Effector CD8-positive, alpha-beta T cell (primary cell): ENCODE data around the gene TMEM129.
A peak's percentile ranks its signal among the peaks of the same experiment; 100 is the strongest.

Experiments
- DNase-seq: peaks from one replicate; lab custom pipeline; 2025; lab: John Stamatoyannopoulos, UW

TMEM129 gene

DNA sequence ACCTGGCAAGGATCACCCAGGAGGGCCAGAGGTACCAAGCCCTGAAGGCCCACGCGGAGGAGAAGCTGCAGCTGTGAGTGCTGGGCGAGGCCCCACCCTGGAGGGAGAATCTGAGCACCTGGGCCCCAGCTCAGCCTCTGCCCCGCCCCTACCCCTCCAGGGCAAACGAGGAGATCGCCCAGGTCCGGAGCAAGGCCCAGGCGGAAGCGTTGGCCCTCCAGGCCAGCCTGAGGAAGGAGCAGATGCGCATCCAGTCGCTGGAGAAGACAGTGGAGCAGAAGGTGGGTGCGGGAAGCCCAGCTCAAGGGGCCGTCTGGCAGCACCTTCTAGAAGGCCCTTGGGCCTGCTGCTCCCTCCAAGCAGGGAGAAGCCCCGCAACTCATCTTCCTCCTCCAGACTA lies 23.4 kb upstream of the TMEM129 start:
- no peak for DNase-seq

DNA sequence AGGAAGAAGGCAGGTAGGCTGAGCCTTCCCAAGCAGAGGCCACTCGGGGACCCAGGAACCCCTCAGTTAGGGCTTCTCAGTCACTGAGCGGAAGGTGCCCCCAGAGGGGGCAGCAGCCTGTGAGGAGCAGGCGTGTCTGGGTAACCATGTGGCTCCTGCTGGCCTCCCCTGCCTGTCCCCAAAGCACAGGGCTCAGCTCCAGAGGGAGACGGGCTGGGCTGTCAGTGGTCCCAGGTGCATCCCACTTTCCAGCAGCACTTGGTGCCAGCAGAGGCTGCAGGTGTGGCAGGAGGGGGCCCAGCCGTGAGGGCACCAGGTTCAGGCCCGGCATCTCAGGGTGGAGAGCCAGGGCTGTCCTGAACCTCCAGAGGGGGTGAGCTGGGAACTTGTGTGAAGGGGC lies 22.9 kb upstream of the TMEM129 start:
- DNase-seq: no peak

DNA sequence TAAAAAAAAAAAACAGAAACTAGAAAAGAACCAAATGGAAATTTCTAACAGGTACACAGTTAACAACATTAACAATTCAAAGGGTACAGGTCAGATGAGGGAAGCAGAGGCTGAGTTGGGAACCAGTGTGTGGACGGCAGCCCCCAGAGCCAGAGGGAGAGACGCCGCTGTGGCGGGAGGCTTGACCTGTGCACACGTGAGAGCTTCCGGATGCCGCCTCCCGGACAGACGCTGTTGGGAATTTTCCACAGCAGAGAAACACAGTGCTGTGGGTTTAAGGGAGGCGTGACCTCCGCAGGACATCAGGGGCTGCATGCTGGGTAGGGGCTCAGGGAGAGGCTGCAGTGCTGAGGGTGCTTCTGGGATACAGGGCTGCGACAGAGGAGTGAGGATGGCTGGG lies 22.4 kb upstream of the TMEM129 start:
- DNase-seq: no peak

DNA sequence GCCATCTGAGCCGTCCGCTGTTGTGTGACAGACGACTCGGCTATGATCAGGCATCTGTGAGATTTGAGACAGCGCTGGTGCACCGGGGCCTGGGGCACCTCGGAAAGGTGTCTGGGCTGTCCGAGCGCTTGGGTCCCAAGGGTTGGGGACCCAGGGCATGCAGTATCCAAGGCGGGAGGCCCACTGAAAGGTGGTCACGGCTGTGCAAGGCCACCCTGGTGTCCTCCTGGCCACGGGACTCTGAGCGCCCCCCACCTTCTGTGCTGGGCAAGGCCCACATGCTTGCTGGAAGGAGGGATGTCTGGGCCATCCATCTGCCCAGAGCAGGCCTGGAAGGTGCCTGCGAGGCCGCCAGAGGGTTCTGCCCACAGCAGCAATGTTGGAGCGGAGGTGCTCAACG lies 20.1 kb upstream of the TMEM129 start:
- DNase-seq: no peak

DNA sequence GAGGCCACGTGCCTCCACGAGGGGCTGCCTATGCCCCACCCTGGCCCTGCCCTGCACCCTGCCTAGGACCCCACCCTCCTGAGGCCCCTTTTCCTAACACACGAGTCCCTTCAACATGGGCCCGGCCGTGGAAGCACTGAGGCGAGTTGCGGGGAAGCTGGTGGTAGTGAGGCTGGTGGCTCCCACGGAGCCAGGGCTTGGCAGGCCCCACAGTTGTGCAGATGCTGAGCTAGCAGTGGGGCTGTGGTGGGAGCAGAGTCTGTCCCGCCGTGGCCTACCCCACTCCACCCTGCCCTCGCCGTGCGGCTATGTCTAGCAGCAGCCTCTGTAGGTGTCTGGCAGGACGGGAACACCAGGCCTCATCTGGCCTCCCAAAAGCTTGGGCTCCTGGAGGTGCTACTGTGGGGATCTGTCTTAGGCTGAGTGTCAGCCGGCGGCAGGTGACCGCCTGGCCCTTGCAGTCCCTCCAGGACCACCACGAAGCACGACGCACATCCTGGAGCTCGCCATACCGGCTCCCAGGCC lies 19.0 kb upstream of the TMEM129 start:
- DNase-seq: no peak

DNA sequence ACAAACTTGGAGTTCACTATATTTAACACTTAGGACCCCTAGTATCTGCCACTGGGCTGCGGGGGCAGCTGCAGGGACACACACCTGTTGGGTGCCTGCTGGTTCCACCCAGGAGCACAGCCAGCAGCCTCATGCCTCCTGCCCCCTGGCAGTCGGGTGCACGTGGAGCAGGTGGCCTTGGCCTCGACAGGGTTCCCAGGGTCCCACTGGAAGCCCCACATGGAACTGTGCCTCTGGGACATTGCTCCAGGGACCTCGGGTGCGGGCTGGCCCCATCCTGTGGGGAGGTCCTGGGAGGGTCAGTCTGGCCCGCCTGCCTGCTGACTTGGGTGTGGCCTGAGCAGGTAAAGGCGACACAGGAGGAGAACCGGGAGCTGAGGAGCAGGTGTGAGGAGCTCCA lies 18.2 kb upstream of the TMEM129 start:
- no peak for DNase-seq

DNA sequence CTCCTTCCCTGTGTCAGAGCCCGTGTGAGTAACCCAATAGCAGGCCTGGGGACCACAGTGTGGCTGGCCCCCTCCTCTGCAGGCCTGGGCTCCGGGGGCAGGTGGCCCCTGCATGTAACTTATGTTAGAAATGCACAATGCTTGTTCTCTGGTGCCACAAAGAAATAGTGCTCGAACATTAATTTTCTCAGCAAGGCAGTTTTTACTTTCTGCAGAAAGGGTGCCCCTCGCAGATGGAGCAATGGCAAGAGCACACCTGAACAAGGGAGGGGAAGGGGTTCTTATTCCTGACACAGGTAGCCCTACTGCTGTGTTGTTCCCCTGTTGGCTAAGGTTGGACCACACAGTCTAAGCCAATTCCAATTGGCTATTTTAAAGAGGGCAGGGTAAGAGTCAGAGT lies 17.3 kb upstream of the TMEM129 start:
- no peak for DNase-seq

DNA sequence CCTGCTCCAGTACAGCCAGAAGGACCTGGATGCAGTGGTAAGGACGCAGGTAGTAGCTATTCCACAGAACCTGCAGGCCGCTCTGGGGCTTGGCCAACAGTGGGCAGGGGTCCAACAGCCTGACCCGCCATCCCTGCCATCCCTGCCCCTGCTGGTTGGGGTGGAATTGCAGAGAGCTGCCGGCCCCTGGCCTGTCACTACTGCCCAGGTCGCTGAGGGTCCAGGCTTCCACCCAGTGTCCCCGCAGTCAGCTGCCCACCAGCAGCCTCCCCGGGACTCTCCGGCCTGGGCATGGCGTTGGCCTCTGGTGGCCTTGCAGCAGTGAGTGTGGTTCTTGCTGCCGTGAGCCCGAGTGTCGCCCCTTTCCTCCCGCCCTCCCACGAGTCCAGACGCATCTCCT lies 16.5 kb upstream of the TMEM129 start:
- DNase-seq: no peak

DNA sequence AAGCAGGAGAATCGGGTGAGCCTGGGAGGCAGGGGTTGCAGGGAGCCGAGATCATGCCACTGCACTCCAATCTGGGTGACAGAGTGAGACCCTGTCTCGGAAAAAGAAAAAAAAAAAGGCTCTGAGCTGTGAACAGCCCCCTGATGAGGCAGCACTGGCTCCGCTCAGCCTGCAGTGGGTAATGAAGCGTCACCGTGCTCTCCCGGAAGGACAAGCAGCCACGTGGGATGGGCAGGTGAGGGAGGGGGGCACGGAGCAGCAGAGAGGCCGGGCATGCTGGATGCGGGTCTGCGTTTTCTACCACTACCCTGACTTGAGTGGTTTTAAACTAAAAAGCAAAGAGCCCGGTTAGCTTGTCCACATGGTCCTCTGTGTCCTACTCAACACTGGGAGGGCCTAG lies 15.7 kb upstream of the TMEM129 start:
- no peak for DNase-seq

DNA sequence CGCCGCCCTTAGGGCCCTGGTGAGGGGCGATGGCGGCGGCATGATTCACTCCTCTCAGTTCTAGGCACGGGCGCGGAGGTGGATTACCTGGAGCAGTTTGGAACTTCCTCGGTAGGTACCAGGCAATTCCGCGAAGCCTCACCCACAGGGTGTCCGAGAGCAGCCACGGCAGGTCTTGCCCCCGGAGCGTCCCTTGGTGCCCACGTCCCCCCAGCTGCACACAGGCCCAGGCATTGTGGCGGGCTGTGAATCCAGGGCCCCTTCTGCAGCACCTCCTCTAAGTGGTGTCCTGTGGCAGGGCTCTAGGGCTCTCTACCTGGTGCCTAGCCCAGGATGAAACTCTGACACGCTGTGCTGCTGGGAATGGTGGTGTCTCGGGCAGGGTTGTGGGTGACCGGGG lies 14.1 kb upstream of the TMEM129 start:
- DNase-seq: no peak

DNA sequence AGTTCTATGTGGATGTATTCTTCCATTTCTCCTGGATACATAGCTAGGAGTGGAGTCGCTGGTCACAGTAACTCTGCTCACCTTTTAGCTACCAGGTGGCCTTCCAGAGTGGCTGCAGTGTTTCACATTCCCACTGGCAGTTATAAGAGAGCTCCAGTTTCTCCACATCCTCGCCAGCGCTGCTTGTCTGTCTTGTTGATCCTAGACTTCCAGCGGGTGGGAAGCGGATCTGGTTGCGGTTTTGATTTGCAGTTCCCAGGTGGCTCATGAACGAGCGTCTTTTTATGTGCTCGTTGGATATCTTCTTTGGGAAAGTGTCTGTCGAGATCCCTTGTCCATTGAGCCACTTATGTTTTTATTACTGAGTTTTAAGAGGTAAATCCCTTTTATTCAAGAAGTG lies 11.8 kb upstream of the TMEM129 start:
- no peak for DNase-seq

DNA sequence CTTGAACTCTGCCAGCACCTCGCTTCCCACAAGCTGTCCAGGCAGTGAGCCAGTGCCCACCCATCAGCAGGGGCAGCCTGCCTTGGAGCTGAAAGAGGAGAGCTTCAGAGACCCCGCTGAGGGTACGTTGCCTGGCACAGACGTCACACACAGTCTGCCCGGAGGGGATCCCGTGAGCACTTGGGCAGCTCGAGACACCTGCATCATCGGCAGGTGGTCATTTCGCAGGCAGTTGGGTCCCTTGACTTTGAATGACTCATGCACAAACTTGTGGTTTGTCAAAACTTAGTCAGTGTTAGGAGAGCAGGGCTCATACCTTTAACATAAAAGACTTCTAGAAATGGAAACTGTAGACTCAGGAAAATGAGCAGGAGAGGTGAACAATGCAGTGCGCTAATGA lies 10.1 kb upstream of the TMEM129 start:
- no peak for DNase-seq

DNA sequence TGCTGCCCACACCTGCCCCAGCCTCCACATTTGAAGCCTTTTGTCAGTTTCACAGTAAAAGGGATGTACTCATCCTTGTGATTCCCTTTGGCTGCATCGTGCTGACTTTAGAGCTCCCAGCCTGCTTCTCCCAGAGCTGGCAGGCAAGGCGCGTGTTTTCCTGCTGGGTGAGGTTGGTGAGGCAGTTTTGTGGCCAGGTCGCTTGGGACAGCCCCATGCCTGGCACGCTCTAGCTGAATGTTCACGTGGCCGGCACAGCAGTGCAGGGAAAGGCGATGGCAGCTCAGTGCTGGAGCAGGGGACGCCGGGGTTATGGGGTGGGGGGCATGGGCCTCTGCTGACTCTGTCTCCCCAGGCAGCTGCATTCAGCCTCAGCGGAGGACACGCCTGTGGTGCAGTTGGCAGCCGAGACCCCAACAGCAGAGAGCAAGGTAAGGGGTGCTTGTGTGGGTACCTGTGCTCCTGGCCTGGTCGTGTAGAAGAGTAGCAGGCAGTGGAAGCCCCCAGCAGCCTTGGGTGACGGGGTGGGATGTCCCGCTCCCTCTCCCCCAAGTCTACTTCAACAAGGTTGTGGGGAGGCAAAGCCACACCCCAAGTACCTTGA lies 9.5 kb upstream of the TMEM129 start:
- DNase-seq: no peak

DNA sequence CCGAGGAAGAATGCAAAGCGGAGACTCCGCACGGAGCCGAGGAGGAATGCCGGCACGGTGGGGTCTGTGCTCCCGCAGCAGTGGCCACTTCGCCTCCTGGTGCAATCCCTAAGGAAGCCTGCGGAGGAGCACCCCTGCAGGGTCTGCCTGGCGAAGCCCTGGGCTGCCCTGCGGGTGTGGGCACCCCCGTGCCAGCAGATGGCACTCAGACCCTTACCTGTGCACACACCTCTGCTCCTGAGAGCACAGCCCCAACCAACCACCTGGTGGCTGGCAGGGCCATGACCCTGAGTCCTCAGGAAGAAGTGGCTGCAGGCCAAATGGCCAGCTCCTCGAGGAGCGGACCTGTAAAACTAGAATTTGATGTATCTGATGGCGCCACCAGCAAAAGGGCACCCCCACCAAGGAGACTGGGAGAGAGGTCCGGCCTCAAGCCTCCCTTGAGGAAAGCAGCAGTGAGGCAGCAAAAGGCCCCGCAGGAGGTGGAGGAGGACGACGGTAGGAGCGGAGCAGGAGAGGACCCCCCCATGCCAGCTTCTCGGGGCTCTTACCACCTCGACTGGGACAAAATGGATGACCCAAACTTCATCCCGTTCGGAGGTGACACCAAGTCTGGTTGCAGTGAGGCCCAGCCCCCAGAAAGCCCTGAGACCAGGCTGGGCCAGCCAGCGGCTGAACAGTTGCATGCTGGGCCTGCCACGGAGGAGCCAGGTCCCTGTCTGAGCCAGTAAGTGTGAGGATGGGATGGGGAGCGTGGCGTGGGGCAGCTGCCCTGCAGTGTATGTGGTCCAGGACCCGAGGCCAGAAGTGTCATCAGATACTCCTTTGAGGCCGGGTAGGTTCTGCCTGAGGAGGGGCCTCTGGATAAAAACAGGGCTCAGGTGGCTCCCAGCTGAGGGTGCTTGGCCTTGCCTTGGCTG lies 7.2 kb upstream of the TMEM129 start:
- DNase-seq: no peak

DNA sequence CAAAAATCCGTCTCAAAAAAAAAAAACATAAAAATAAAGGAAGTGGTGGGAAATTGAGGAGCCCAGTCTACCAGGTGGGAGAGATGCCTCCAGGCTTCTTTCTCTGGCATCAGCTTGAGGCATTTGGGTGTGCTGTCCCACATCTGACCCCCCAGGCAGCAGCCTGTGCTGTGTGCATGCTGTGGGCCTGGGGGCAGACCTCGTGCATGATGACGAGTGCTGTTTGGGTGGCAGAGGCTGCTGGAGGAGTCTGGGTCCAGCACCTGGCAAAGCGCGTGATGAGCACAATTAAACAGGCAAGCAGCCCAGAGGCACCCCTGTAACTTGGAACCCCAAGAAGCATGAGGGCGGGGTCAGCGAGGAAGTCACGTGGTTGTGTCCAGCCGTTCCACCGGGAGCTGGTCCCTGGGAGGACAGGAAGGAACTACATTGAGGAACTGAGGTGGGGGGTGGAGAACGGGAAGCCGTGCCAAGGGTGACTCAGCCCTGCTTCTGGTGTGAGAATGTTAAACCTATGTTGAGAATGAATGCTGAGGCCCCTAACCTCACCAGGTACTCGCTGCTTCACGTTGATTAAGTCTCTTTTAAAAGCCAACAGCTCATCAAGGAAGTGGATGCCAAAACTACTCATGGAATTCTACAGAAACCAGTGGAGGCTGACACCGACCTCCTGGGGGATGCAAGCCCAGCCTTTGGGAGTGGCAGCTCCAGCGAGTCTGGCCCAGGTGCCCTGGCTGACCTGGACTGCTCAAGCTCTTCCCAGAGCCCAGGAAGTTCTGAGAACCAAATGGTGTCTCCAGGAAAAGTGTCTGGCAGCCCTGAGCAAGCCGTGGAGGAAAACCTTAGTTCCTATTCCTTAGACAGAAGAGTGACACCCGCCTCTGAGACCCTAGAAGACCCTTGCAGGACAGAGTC lies 6.3 kb upstream of the TMEM129 start:
- no peak for DNase-seq

DNA sequence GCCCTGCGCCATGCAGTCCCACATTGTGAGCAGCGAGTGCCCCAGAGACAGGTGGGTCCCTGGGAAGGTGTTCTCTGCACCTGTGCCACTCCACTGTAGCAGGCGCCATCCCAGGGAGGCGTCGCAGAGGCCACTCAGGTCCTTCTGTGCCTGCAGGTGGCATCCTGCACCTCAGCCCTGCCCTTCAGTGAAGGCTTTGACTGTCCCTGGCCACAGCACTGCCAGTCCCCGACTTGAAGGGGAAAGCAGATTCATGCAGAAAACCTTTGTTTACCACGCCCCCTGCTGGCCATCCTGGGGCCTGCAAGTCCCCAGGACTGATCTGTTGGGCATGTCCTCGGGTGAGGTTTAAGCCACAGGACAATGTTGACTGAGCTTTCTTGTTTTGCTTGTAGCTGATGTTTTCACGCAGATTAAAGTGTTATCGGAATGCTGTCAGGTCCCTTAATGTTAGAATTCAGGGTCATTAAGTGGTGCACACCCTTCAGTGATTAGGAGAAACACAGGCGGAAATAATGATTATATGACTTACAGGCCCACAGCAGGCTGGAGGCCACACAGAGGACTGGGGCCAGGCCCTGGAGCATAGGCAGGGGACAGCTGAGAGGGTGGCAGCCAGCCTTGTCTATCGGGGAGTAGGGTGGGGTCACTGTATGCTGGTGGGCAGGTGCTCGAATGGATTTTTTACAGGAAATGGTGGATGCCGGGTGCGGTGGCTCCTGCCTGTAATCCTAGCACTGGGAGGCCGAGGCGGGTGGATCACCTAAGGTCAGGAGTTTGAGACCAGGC lies 5.2 kb upstream of the TMEM129 start:
- peak; percentile 90 for DNase-seq

DNA sequence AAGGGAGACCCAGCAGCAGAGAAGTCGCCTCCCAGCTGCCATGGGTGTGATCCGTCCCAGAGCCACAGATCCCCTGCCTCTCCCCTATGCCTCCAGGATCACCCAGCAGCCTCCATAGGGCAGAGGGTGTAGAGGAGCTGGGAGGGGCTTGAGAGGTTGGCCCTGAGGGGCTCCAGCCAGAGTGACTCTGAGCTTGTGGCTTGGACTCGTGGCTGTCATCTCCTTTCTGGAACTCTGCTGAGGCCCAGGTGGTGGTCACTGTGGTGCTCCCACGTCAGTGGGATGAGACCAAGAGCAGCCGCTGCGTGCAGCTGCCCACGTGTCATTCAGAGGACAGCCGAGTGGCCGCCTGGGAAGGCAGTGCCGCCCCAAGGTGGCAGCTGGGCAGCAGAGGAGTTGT lies 4.4 kb upstream of the TMEM129 start:
- DNase-seq: no peak

DNA sequence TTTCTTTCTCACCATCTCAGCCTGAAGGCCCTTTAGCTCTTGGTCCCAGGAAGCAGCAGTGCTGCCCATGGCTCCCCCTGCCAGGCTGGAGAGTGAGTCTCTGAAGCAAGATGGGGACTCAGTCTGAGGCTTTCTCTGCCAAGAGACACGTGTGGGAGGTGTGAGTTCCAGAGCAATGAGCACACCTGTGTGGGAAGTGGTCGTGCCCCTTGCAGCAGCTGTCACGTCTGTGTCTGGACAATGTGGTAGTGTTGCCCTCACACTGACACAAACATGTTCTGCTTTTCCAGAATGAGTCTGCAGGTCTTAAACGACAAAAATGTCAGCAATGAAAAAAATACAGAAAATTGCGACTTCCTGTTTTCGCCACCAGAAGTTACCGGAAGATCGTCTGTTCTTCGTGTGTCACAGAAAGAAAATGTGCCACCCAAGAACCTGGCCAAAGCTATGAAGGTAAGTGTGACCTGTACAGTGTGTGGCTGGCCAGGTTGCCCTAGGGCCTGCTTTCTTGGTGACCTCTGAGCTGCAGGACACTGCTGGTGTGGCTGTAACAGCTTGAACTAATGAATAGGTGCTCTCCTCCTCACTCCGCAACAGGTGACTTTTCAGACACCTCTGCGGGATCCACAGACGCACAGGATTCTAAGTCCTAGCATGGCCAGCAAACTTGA lies 2.1 kb upstream of the TMEM129 start:
- DNase-seq: no peak

DNA sequence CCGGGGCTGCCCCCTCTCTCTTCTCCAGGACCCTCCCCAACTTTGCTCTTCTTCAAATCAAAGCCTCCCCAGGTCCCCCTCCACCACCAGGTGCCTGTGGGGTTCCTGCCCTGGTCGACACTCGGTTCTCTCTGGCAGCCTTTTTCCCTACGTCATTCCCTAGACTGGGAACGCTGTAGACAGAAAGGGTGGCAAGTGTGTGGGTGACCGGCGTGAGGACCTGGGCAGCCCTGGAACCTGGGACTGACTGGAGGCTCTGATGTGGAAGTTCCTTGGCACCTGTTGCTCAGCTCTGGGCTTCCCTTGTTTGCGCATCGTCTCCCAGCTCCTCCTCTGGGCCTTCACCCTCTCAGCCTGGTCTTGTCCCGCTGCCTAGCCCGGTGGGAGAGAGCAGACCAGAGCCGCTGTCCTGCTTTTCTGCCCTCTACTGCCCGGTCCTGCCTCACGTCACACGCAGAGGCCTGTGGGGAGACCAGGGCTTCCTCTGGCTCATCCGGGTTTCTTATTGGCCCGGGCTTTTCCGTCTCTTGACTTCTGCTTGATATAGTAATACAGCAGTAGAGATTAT lies 1.5 kb upstream of the TMEM129 start:
- DNase-seq: no peak

DNA sequence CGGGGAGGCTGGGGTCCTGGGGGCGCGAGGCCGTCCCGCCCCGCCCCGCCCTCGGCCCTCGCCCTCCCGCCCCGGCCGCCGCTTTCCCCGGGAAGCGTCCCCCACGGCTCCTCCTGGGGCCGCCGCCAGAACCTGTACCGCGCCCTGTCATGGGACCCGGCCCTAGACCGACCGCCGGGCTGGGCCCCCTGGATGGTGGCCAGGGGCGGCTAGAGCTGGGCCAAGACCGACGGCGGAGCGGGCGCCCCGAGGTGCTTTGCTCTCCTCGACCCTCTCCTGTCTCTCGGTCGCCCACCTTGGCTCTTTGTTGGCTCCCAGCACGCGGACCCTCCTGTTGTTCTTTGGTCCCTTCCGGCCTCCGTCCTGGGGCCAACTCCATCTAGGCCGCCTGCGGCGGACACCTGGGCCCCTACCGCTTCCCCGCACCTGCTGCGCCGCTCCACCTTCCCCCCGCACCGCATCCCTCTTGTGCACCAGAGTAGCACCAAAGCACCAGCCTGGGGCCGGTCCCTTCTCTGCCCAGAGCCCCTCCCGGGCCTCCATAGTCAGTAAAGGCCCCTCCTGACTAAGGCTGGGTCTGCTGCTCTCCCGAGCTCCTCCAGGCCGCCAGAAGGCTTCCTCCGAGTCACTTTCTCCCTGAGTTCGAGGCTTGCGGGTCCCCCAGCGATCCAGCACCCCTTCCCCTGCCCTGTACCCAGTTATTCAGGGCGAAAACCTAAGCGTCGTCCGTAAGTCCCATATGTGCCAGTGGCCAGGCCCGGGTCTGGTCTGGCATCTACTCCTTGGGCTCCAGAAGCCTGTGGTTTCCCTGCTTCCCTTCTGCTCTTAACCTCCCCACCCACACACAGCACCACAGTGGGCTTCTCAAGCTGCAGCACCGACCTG lies 785 bp upstream of the TMEM129 start:
- DNase-seq: no peak
